Stimulated activated CD4-positive, alpha-beta T cell treated with anti-CD3 and anti-CD28 coated beads, Interleukin-2, amount 100 ng/mL, for 24 hours (primary cell): ENCODE data around the gene FARS2.

Experiments
- DNase-seq, 2 donors: peaks; one replicate each; pipeline ENCODE4 v3.0.0-alpha.2; 2020

The FARS2 gene

GRCh38 chr6:5817869-5818268 is 556.6 kb downstream of the FARS2 start:
- DNase-seq = no peak

- no peak for DNase-seq
Measured at GRCh38 chr6:5818959-5819358, 557.6 kb downstream of the FARS2 start.
